C4-2B (cell line): ENCODE data around the gene NELL1.

Source experiments
- CTCF ChIP-seq: fragments of 450-650 bp; conservative IDR thresholded peaks from 2 replicates; pipeline ENCODE4 v1.5.1; 2017; ENCODE audit warnings: mild to moderate bottlenecking
- ZFX ChIP-seq: fragments of 450-650 bp; IDR thresholded peaks from 2 replicates; pipeline ENCODE4 v1.6.1; 2017

- TF ChIP-seq CTCF: no peak
- no peak for TF ChIP-seq ZFX
These were observed 357.3 kb downstream of the NELL1 start for GRCh38 chr11:21026685-21027084.
